DLD1 (cell line): ENCODE data around the gene SPATA25.

Experiments used
- in situ Hi-C: cut with HindIII; loops from 2 replicates; pipeline ENCODE4 v1.10.0; 2017; ENCODE audit warnings: low sequenced_read_pairs

SPATA25 gene

DNA sequence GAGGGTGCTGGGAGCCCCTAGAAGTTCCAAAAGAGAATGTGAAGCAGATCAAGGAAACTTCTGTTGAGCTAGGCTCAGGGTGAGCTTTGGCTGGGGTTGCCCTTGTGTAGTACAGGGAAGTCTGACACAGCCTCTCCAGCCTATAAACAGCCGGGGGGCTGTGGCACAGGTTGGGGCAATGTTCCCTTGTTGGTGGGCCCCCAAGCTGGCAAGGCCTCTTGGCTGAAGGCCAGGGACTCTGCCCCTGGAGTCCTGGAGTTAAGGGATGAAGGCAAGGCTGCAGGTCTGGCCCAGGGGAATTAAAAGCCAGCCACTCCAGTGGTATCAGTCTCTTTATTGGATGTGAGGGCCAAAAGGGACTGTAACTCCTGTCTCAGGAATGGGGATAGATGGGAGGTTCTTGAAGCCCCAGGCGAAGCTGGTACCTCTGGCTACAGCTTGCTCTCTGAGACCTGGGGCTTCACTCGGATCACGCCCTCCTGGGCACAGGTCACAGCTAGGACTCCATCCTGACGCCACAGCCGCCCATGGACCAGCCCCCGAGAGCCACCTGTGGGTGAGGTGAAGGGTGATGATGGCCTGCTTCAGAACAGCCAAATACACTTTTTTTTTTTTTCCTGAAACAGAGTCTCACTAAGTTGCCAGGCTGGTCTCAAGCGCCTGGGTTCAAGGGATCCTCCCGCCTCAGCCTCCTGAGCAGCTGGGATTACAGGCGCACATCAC is 45.9 kb downstream of the SPATA25 start:
- in situ Hi-C loops = no loop called here

DNA sequence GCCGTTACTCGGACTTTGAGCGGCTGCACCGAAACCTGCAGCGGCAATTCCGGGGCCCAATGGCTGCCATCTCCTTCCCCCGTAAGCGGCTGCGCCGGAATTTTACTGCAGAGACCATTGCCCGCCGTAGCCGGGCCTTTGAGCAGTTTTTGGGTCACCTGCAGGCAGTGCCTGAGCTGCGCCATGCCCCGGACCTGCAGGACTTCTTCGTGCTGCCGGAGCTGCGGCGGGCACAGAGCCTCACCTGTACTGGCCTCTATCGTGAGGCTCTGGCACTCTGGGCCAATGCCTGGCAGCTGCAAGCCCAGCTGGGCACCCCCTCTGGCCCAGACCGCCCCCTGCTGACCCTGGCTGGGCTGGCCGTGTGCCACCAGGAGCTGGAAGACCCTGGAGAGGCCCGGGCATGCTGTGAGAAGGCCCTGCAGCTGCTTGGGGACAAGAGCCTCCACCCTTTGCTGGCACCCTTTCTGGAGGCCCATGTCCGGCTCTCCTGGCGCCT is 46.7 kb downstream of the SPATA25 start:
- in situ Hi-C loops = no loop called here

DNA sequence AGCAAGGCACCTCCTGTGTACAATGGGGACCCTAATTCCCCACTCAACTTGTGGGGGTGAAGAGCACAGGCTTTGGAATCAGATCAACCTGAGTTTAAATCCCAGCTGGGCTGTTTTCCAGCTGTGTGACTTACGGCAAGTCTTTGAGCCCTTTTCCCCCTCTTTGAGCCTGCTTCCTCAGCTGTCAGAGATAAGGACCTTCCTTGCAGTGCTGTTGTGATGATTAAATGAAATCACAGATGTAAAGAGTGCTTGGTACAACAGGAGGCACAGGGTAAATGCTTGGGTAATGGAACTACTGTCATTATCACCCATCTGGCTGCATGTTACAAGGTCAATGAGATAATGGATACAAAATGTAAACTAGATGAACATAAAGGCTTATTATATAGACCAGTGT is 50.6 kb downstream of the SPATA25 start:
- in situ Hi-C loops = no loop called here
